CD14-positive monocyte (primary cell): ENCODE data around the gene CACNA1B. TPM values are rescaled to one million over a fixed set of nuclear protein-coding genes. Genes with fewer than 3 reads are reported as not detected.

Experiments used
- DNase-seq, 3 donors: peaks; one replicate each; pipeline ENCODE4 v3.0.0-alpha.2; 2011 to 2022
- H2AFZ ChIP-seq: 2 replicates; pipeline ENCODE4 v1.6.0; 2012; ENCODE audit warnings: mild to moderate bottlenecking, low read depth, low read length, inconsistent platforms; ENCODE audit not compliant: insufficient read depth, poor library complexity, severe bottlenecking
- H3K27ac ChIP-seq, 2 donors: 1 replicate in 1 of 2; 2 replicates in 1 of 2; pipeline ENCODE4 v1.5.1; 2012 to 2013; ENCODE audit warnings: low read length in 2 of 2, control low read depth in 1 of 2, inconsistent platforms in 1 of 2, low read depth in 1 of 2, mild to moderate bottlenecking in 1 of 2
- H3K27me3 ChIP-seq, 2 donors: one replicate each; pipeline versions ENCODE4 v1.6.0 to v1.6.1; 2011 to 2013; ENCODE audit warnings: low read length in 2 of 2; ENCODE audit not compliant: control insufficient read depth in 2 of 2, insufficient read depth in 2 of 2
- H3K36me3 ChIP-seq, 2 donors: replicated peaks in 1 of 2; 1 replicate in 1 of 2; 2 replicates in 1 of 2; pipeline versions ENCODE4 v1.5.1 to v1.6.1; 2012 to 2013; ENCODE audit warnings: low read length in 2 of 2, control low read depth in 1 of 2, inconsistent platforms in 1 of 2, mild to moderate bottlenecking in 1 of 2; ENCODE audit not compliant: insufficient read depth in 2 of 2, control insufficient read depth in 1 of 2
- H3K4me1 ChIP-seq, 2 donors: 1 replicate in 1 of 2; 2 replicates in 1 of 2; pipeline versions ENCODE4 v1.5.1 to v1.6.1; 2012 to 2013; ENCODE audit warnings: low read length in 2 of 2, control low read depth in 1 of 2, inconsistent platforms in 1 of 2, mild to moderate bottlenecking in 1 of 2, moderate library complexity in 1 of 2; ENCODE audit not compliant: insufficient read depth in 2 of 2, control insufficient read depth in 1 of 2
- H3K4me2 ChIP-seq: replicated peaks from 2 replicates; pipeline ENCODE3; 2012; ENCODE audit warnings: low read length, moderate library complexity, mild to moderate bottlenecking; ENCODE audit not compliant: poor library complexity, severe bottlenecking; ENCODE audit errors: extremely low read depth
- H3K4me3 ChIP-seq, 3 experiments: fragments of 200-600 bp in 1 of 3; sonication (generic) in 1 of 3; replicated peaks in 1 of 3; 1 replicate in 2 of 3; 2 replicates in 1 of 3; pipeline ENCODE4 v1.5.1; 2011 to 2013; ENCODE audit warnings: low read length in 3 of 3, mild to moderate bottlenecking in 3 of 3, control low read depth in 2 of 3, low read depth in 2 of 3, inconsistent platforms in 1 of 3, moderate library complexity in 1 of 3
- H3K79me2 ChIP-seq: 2 replicates; pipeline ENCODE4 v1.6.0; 2012; ENCODE audit warnings: mild to moderate bottlenecking, control low read depth, inconsistent platforms, low read length, moderate library complexity; ENCODE audit not compliant: insufficient read depth
- H3K9ac ChIP-seq: 2 replicates; pipeline ENCODE4 v1.6.0; 2017; ENCODE audit warnings: low read length, mild to moderate bottlenecking; ENCODE audit not compliant: insufficient read depth, poor library complexity, severe bottlenecking
- H3K9me3 ChIP-seq, 2 donors: replicated peaks in 1 of 2; 1 replicate in 1 of 2; 2 replicates in 1 of 2; pipeline versions ENCODE4 v1.5.1 to v1.6.1; 2012 to 2013; ENCODE audit warnings: low read length in 2 of 2, control low read depth in 1 of 2; ENCODE audit not compliant: control insufficient read depth in 1 of 2, insufficient read depth in 1 of 2
- H4K20me1 ChIP-seq: 2 replicates; pipeline ENCODE4 v1.6.0; 2012; ENCODE audit warnings: mild to moderate bottlenecking, low read length, control low read depth, moderate library complexity; ENCODE audit not compliant: insufficient read depth
- H3K27ac Mint-ChIP-seq, 7 donors: one replicate each; pipeline ENCODE4 v1.8.0; 2020; ENCODE audit warnings: mild to moderate bottlenecking in 7 of 7, mixed read lengths in 7 of 7, moderate library complexity in 6 of 7, inconsistent platforms in 2 of 7
- H3K27me3 Mint-ChIP-seq, 3 donors: one replicate each; pipeline ENCODE4 v1.8.0; 2021 to 2022; ENCODE audit warnings: low read depth in 3 of 3, mild to moderate bottlenecking in 3 of 3, mixed read lengths in 3 of 3, moderate library complexity in 3 of 3, inconsistent platforms in 1 of 3
- H3K36me3 Mint-ChIP-seq, 2 donors: one replicate each; pipeline ENCODE4 v1.8.0; 2020; ENCODE audit warnings: mixed read lengths in 2 of 2, inconsistent platforms in 1 of 2, mild to moderate bottlenecking in 1 of 2
- H3K4me1 Mint-ChIP-seq: one replicate; pipeline ENCODE4 v1.8.0; 2020; ENCODE audit warnings: mild to moderate bottlenecking, mixed read lengths
- H3K4me3 Mint-ChIP-seq, 2 donors: one replicate each; pipeline ENCODE4 v1.8.0; 2020; ENCODE audit warnings: mild to moderate bottlenecking in 2 of 2, mixed read lengths in 2 of 2, moderate library complexity in 1 of 2
- H3K9me3 Mint-ChIP-seq, 7 donors: one replicate each; pipeline ENCODE4 v1.8.0; 2020 to 2022; ENCODE audit warnings: mixed read lengths in 7 of 7, mild to moderate bottlenecking in 6 of 7, moderate library complexity in 6 of 7, inconsistent platforms in 2 of 7
- WGBS: methylation state at CpG from one replicate; pipeline ENCODE4 v1.1.5; 2013; ENCODE audit warnings: missing lambda C conversion rate; ENCODE audit not compliant: insufficient coverage; 5-methylcytosine and 5-hydroxymethylcytosine counted together
- intact Hi-C, 2 donors: fragments of 100-400 bp; cut with micrococcal nuclease; formaldehyde crosslinking; loops; one replicate each; pipeline versions ENCODE4 v1.15.0 to v1.15.1; 2023
- polyA plus RNA-seq, 3 donors: library from polyadenylated mRNA; depleted of rRNA in 1 of 3; unstranded in 2 of 3; stranded (reverse) in 1 of 3; fragments of 300-500 nt in 2 of 3; fragments of >200 nt in 1 of 3; fragmentation: Illumina TruSeq in 2 of 3; gene quantifications; 1 replicate in 2 of 3; 2 replicates in 1 of 3; pipeline ENCODE4 v1.2.3, GENCODE V29; 2012 to 2021
- TF ChIP-seq, protein P1 (sequence below): fragments of 200-600 bp; IDR thresholded peaks from one replicate; pipeline ENCODE4 v1.8.0; 2022; ENCODE audit warnings: antibody characterized with exemption, mild to moderate bottlenecking

Gene CACNA1B
- polyA plus RNA-seq, 3 donors: not detected

GRCh38 chr9:138038244-138038671 is 160.7 kb downstream of the CACNA1B start:
- TF ChIP-seq, protein P1, sequence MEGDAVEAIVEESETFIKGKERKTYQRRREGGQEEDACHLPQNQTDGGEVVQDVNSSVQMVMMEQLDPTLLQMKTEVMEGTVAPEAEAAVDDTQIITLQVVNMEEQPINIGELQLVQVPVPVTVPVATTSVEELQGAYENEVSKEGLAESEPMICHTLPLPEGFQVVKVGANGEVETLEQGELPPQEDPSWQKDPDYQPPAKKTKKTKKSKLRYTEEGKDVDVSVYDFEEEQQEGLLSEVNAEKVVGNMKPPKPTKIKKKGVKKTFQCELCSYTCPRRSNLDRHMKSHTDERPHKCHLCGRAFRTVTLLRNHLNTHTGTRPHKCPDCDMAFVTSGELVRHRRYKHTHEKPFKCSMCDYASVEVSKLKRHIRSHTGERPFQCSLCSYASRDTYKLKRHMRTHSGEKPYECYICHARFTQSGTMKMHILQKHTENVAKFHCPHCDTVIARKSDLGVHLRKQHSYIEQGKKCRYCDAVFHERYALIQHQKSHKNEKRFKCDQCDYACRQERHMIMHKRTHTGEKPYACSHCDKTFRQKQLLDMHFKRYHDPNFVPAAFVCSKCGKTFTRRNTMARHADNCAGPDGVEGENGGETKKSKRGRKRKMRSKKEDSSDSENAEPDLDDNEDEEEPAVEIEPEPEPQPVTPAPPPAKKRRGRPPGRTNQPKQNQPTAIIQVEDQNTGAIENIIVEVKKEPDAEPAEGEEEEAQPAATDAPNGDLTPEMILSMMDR: no peak
- Mint-ChIP-seq H3K36me3 (no peaks in the 10 kb centered on the region), H3K27me3 (peaks cover 7 to 14% (median 14%) of the 10 kb centered on the region in 3 donors), H3K4me1 (no peaks in the 10 kb centered on the region), H3K4me3 (no peak overlapping the region), H3K9me3 (peaks cover 0 to 5% (median 2%) of the 10 kb centered on the region in 7 donors), H3K27ac (no peak overlapping the region)
- Histone ChIP-seq H3K36me3 (no peaks in the 10 kb centered on the region), H4K20me1 (no peaks in the 10 kb centered on the region), H3K27ac (no peak overlapping the region), H3K4me3 (no peak overlapping the region), H3K4me1 (no peaks in the 10 kb centered on the region), H3K79me2 (no peaks in the 10 kb centered on the region), H2AFZ (no peak overlapping the region), H3K9me3 (no peaks in the 10 kb centered on the region), H3K4me2 (no peak overlapping the region), H3K27me3 (peaks cover 0 to 3% of the 10 kb centered on the region in 2 donors), H3K9ac (no peak overlapping the region)
- no peak for DNase-seq
- intact Hi-C loops: no loop called here
- 80% methylated on average over 6 of the region's 7 CpGs for WGBS

GRCh38 chr9:138040446-138041430 is 163.2 kb downstream of the CACNA1B start:
- no peak for DNase-seq
- H3K4me1 ChIP-seq: no peaks in the 10 kb centered on the region
- Mint-ChIP-seq H3K27ac (no peak overlapping the region), H3K4me3 (no peak overlapping the region), H3K27me3 (peaks cover 5 to 12% (median 7%) of the 10 kb centered on the region in 3 donors), H3K4me1 (no peaks in the 10 kb centered on the region), H3K36me3 (no peaks in the 10 kb centered on the region), H3K9me3 (peaks cover 0 to 2% (median 0%) of the 10 kb centered on the region in 7 donors)
- no peaks in the 10 kb centered on the region for H4K20me1 ChIP-seq
- H3K27ac ChIP-seq: no peak overlapping the region
- H3K79me2 ChIP-seq: no peaks in the 10 kb centered on the region
- TF ChIP-seq, protein P1: no peak
- no peaks in the 10 kb centered on the region for H3K9me3 ChIP-seq
- no peak overlapping the region for H3K4me3 ChIP-seq
- no peaks in the 10 kb centered on the region for H3K27me3 ChIP-seq
- no peak overlapping the region for H2AFZ ChIP-seq
- no peak overlapping the region for H3K9ac ChIP-seq
- WGBS: 92% methylated on average over 9 of the region's 17 CpGs
- intact Hi-C loops: no loop called here
- no peak overlapping the region for H3K4me2 ChIP-seq
- no peaks in the 10 kb centered on the region for H3K36me3 ChIP-seq
